ENCODE data around the gene CDC26.
"Not testable (repeated sequence)": the region's sequence is repeated elsewhere in the genome, so short reads cannot be mapped to it uniquely, and the experiment has no call there.

Gene CDC26

DNA sequence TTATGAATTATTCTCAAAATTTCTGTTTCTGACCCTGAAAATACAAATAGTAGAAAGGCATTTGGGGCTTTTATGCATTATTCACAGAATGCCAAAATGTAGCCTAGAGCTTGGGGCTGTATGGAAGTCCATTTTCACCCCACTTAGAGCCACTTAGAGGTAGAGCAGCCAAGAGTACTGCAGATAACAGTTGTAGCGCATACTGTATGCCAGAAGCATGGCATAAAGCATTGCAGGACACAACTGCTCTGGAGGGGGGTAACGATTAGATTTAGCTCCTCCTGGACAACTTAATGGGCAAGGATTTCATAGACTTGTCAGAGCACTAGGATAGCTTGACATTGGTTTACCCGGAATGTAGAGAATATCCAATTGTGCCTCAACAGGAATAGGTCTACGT, 38.3 kb downstream of the CDC26 start:
- DNase-seq, result no peak

DNA sequence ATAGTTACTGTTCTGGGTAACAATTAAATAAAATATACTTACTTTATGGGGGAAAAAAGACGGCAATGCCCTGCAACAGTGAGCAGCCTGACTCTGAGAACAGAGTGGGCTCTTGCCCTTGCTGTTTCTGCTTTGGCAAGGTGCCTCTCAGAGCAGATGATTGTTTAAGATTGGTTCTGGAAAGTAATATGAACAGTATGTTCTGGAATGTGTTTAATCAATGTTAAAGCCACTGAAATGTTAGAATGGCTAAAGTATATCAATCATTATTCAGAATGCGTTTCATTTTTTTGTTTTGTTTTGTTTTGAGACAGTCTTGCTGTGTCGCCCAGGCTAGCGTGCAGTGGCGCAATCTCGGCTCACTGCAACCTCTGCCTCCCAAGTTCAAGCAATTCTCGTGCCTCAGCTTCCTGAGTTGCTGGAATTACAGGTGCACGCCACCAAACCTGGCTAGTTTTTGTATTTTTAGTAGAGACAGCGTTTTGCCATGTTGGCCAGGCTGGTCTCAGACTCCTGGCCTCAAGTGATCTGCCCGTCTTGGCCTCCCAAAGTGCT, 39.6 kb downstream of the CDC26 start:
- DNase-seq, result not testable (repeated sequence)

DNA sequence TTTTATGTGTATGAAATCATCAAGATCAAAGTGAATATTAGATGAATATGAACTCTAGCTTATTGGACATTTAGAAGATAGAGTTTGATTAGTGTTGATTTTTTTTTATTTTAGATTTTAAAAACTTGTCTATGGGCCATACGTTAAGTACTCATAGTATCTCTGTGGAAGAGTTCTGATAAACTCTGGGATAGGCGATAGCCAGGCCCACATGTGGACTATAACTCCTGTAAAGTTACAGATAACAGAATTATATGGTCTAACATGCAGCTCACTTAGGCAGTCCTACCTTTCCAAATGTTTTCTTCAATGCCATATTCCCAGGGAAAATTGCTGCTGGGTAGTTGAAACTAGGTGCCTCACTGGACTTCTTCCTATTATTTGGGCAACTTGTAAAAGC, 43.7 kb downstream of the CDC26 start:
- no peak for DNase-seq

DNA sequence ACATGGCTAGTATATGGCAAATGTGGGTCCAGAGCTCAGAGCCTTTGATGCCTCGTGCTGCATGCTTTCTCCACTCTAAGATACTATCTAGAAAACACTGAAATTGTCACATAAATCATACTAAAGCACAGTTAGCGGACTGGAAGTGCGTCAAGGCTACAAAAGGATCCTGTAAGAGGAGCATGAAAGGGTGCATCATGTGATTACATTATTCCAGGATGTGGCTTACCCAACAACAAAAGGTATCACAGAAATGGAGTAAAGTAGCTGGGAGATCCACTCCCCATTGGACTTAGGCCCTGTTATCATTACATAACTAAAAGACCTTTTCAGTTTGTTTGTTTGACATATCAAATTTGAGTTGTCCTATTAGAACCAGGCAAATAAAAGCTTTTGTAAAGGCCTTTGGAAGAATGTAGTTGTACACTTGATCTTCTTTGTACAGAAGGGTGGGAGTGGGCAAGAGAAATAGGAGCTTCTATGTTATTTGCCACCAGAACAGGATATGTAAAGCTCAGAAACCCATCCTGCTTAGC, 47.2 kb downstream of the CDC26 start:
- DNase-seq, result no peak

DNA sequence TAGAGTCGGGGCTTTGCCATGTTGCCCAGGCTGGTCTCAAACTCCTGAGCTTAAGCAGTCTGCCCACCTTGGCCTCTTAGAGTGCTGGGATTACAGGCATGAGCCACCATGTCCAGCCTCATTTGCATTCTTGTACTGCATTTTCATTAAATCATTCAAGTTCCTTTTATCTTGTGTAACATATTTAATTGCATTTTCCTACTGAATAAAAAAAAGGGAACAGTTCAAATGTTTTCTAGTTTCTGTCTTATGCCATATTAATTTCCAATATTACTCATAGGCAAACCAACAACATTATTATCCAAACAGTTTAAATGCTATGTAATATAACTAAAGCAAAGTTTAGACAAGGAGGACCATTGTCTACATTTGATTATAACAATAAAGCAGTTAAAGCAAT, 47.9 kb downstream of the CDC26 start:
- no peak for DNase-seq

DNA sequence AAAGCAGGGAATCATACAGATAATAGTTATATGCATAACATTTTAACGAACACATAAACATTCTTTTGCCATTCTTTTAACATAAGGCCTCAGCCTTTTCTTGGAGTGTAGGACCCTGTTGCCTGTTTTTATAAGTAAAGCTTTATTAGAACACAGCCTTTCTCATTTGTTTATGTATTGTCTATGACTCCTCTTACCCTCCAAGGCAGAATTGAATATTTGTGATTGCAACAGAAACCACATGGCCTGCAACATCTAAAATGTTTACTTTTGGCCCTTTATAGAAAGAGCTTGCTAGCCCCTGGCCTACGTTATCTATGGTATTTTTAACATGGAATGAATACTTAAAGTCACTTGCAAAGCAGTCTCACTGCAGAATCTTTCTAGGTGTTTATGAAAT, 51.4 kb downstream of the CDC26 start:
- DNase-seq, result no peak

DNA sequence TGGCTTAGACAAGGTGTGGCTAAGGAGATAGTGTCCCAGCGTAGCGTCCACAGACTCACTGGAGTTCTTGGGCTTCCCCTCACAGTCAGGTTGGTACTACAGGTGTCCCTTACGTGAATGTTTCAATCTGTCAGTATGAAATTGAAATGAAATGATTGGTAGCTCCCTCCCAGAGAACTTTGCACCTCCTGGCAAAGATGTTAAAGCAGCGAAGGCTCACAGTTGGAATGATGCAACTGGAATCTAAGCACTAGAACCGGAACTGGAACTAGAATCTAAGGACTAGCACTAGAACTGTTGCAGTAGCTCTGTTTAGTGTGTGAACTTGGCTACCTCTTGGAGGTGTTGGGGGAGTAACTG, 52.9 kb downstream of the CDC26 start:
- DNase-seq, result no peak

DNA sequence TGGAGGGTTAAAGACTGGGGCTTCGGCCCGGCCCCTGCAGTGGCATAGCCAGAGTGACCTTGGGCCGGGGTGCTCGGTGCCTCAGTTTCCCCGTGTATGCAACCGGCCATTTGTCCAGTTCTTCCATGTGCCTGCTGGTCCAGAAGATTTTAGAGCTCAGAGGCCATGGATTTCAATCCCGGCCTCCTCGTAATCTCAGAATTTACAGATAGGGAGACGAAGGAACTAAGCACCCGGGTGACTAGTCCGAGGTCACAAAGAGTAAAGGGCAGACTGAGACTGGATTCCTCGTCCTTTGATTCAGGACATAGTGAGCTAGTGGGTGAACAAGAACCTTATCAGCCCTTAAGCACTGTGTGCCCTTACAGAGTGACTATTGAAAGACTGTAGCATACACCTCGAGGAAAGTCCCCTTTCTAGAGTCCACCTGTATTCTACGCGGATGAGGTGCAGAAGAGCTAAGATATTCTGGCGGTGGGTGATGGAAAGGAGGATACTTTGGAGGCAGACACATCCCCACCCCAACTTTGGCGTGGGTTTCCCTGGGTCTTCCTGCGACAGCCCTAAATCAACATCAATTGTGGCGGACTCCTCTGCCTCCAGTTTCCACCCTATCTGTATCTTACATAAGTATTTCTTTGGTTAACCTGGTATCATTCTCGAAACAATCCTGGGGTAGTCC, 53.4 kb downstream of the CDC26 start:
- DNase-seq, result no peak

DNA sequence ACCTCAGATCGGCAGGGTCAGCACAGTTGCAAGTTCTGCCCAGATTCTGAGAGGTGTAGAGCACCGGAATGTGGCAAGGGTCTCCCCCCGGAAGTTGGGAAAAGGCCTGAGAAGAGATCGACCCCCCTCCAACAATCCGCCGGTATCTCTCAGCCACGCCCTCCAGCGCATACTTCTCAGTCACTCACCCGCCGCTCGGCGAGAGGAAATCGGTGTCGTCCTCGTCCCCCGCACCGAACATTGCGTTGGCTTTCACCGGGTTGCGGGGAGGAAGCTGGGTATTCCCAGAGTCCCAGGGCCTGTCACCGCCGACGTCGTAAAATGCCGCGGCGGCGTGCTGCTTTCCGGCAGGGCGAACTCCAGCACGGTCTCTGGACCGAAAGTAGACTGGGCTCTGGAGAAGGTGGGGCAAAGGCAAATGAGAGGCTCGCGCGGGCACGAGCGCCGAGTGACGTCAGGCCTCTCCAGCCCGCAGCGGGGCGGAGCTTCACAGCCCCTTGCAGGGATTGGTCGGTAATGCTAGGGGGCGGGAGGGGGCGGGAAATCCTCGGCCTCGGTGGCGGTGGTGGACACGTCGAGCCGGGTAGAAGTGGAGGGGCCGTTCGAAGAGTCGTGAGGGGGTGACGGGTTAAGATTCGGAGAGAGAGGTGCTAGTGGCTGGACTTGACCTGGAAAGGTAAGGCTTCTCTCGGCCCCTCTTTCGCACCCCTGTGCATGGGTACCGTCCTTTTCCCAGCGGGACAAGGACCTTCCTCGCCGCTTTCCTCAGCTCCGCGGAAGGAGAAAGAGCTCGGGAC, 54.2 kb downstream of the CDC26 start, which contains the start of the genes FKBP15 and SLC31A1:
TSS of gene FKBP15 (minus strand) at position 275 of the 797 bp plus-strand sequence. CDS start at position 241, 34 bp downstream.
TSS of gene SLC31A1 (plus strand) at position 542 of the 797 bp plus-strand sequence. CDS start 34,605 bp downstream, outside the sequence.
- DNase-seq, result peak; percentile 96

DNA sequence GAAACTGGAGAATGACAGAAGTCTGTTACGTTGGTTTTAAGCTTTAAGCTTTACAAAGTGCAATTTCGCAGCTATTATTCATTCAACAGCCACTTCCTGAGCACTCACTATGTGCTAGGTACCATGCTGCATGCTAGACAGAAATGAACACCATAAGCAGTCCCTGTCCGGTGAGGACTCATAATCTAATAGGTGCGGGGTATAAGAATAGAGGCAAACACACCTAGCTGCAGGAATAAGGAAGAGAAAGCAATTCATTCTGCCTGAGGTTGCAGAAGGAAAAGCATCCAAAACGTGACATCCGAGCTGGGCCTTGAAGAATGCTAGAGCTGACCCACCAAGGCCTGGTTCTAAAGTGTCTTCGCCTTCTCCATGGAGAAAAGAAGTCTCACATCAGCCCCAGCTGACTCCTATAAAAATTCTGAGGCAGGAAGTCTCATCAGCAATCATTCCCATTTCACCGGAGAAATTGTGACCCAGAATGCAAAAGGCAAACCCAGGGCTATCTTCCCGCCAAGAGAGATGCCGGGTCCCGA, 54.8 kb downstream of the CDC26 start:
- DNase-seq, result peak; percentile 2

DNA sequence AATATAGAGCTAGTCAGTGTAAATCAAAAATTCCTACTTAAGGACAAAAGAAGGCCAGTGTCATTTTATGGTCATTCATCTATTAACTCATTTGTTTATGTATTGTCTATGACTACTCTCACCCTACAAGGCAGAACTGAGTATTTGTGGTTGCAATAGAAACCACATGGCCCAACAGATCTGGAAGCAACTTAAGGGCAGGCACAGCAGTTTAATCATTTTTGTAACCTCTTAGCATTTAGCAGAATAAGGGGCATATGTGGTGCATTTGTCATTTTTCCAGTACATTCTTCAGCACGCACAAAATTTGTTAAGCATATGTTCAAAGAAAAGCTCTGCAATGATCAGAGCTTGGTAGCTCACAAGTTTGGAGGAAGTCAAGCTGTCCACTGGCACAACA, 55.4 kb downstream of the CDC26 start:
- peak; percentile 14 for DNase-seq

DNA sequence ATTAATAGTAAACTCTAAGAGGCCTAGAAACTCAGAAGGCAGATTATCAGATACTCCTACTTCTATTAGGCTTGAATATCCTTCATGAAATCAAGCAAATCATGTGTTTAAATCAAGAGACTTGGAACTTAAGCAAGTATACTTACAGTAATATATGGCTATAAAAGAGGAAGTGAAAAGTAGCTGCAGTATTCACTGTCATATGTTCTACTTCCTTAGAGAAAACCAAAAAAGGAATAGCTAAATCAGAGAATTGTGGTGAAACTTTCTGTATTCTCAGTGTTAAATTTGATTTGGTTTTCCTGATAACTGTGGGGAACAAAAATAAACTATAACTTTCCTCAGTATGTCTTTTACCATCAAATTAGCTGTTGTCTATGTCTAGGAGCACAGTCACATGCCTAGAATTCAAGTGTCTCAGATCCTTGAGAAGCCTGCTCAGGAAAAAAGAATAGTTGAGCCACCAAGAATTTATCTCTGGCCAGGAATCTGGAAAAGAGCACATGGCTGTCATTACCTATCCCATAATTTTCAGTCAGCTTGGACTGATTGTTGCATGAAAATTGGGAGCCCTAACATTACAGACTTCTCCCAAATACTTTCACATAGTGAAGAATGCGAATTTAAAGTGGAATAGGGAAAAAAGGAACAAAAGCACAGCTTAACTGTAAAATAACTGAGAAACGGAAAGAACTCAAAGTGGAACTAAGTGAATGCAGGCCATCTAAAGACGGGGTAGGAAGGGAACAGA, 56.0 kb downstream of the CDC26 start:
- DNase-seq, result no peak
